ENCODE data around the gene ZMYND10. TPM values are rescaled to one million over a fixed set of nuclear protein-coding genes. Genes with fewer than 3 reads are reported as not detected.
A peak's percentile ranks its signal among the peaks of the same experiment; 100 is the strongest.

Gene ZMYND10
- total RNA-seq, 1 experiment from 2014 or later: 1.4 TPM

GRCh38 chr3:50356553-50356952 lies 11.0 kb upstream of the ZMYND10 start:
- Histone ChIP-seq H3K9me3 (ENCODE audit: control insufficient read depth, low read depth, low read length) (no peaks in the 10 kb centered on the region), H4K20me1 (ENCODE audit: control insufficient read depth, insufficient read depth, insufficient read length) (no peaks in the 10 kb centered on the region), H3K23ac (ENCODE audit: insufficient read length, low read depth, low read length) (no peak overlapping the region), H3K4me1 (ENCODE audit: insufficient read depth, low read length) (peaks cover 4% of the 10 kb centered on the region; the same call in 1 of the 2 replicates), H3K18ac (ENCODE audit: insufficient read length, low read depth, low read length) (no peak overlapping the region), H2AFZ (ENCODE audit: low read length) (no peak overlapping the region), H3K23me2 (ENCODE audit: insufficient read length, low read depth, low read length, poor library complexity, severe bottlenecking) (peaks cover 5% of the 10 kb centered on the region), H2AK5ac (ENCODE audit: insufficient read length, low read length) (no peak overlapping the region), H3K14ac (ENCODE audit: insufficient read depth, low read length) (no peak overlapping the region), H4K8ac (replicated peaks; ENCODE audit: insufficient read length, low read depth, low read length) (no peak overlapping the region), H3K56ac (ENCODE audit: insufficient read length, low read depth, low read length) (no peak overlapping the region), H4K5ac (ENCODE audit: insufficient read length, low read depth, low read length) (no peak overlapping the region), H2BK20ac (ENCODE audit: low read depth, low read length, poor library complexity, severe bottlenecking) (no peak overlapping the region), H3K4me2 (ENCODE audit: insufficient read depth, insufficient read length, low read length) (no peak overlapping the region), H2BK12ac (ENCODE audit: insufficient read length, low read depth, low read length) (no peak overlapping the region), H2BK5ac (ENCODE audit: insufficient read length, low read length) (no peak overlapping the region), H3K79me2 (ENCODE audit: insufficient read depth, low read length) (peaks cover 9% of the 10 kb centered on the region; the same call in 1 of the 2 replicates), H3K27ac (ENCODE audit: insufficient read length, low read depth, low read length) (no peak overlapping the region), H2BK15ac (ENCODE audit: low read depth, low read length) (no peak overlapping the region), H2BK120ac (ENCODE audit: low read depth, low read length, poor library complexity, severe bottlenecking) (no peak overlapping the region), H3K4ac (ENCODE audit: low read depth, low read length) (no peak overlapping the region), H3K79me1 (ENCODE audit: insufficient read depth, low read depth, low read length, poor library complexity, severe bottlenecking) (peaks cover 6% of the 10 kb centered on the region), H3T11ph (ENCODE audit: low read length) (no peak overlapping the region), H3K9ac (ENCODE audit: extremely low read depth, insufficient read length, low read length) (no peak overlapping the region), H4K91ac (ENCODE audit: insufficient read length, low read depth, low read length) (no peak overlapping the region), H3K27me3 (ENCODE audit: insufficient read depth, low read length) (no peaks in the 10 kb centered on the region)
- peaks cover 13 to 28% (median 27%) of the 10 kb centered on the region in 3 experiments for H3K36me3 Mint-ChIP-seq (ENCODE audit: insufficient read depth in 1 of 3, low read depth in 3 of 3)
- peak overlapping the region in 1 of 2 experiments; percentile 42; a peak in 3 of 5 replicates for H3K4me3 Mint-ChIP-seq
- no peak overlapping the region for H3K27ac Mint-ChIP-seq
- peaks cover 29 to 32% of the 10 kb centered on the region in 2 experiments for H3K4me1 Mint-ChIP-seq
- H3K27me3 Mint-ChIP-seq (ENCODE audit: low read depth): no peaks in the 10 kb centered on the region; the same call in 1 of the 2 replicates
- TF ChIP-seq CTCF (conservative IDR thresholded peaks at IDR 0.05): no peak
- DNase-seq: no peak
- no peaks in the 10 kb centered on the region for H3K9me3 Mint-ChIP-seq
- WGBS (ENCODE audit: extremely low coverage, insufficient read length, low lambda C conversion rate): no CpG with 5 or more reads among the region's 5 CpGs
